NCI-H345 (cell line): ENCODE results near the gene TRHDE.

Experiments
- DNase-seq: peaks from one replicate; lab custom pipeline; 2025; lab: John Stamatoyannopoulos, UW

Gene TRHDE

GRCh38 chr12:72273499-72273837, 1.3 kb downstream of the TRHDE start:
- no peak for DNase-seq

- DNase-seq, result no peak
Observed at GRCh38 chr12:72273851-72274351, 1.7 kb downstream of the TRHDE start.

- DNase-seq, result no peak
Observed at GRCh38 chr12:72274931-72275330, 2.8 kb downstream of the TRHDE start.

GRCh38 chr12:72275526-72275925, 3.4 kb downstream of the TRHDE start:
- no peak for DNase-seq

GRCh38 chr12:72276181-72276805, 4.1 kb downstream of the TRHDE start:
- no peak for DNase-seq

GRCh38 chr12:72277415-72277814, 5.2 kb downstream of the TRHDE start:
- DNase-seq, result no peak

GRCh38 chr12:72278894-72279293, 6.7 kb downstream of the TRHDE start:
- no peak for DNase-seq

- DNase-seq, result no peak
Observed at GRCh38 chr12:72281126-72281525, 9.0 kb downstream of the TRHDE start.

GRCh38 chr12:72282721-72283120, 10.6 kb downstream of the TRHDE start:
- DNase-seq, result no peak

GRCh38 chr12:72285861-72286260, 13.7 kb downstream of the TRHDE start:
- no peak for DNase-seq

GRCh38 chr12:72286526-72286925, 14.4 kb downstream of the TRHDE start:
- no peak for DNase-seq

- DNase-seq, result no peak
Observed at GRCh38 chr12:72288436-72288835, 16.3 kb downstream of the TRHDE start.

- no peak for DNase-seq
Observed at GRCh38 chr12:72288911-72289310, 16.7 kb downstream of the TRHDE start.

GRCh38 chr12:72289633-72290032, 17.5 kb downstream of the TRHDE start:
- DNase-seq, result no peak

GRCh38 chr12:72291175-72291574, 19.0 kb downstream of the TRHDE start:
- DNase-seq, result no peak

GRCh38 chr12:72293701-72294100, 21.5 kb downstream of the TRHDE start:
- DNase-seq, result no peak

- no peak for DNase-seq
Observed at GRCh38 chr12:72295101-72295500, 22.9 kb downstream of the TRHDE start.

- DNase-seq, result no peak
Observed at GRCh38 chr12:72295744-72296143, 23.6 kb downstream of the TRHDE start.

- DNase-seq, result no peak
Observed at GRCh38 chr12:72296389-72296788, 24.2 kb downstream of the TRHDE start.

- DNase-seq, result no peak
Observed at GRCh38 chr12:72297666-72298065, 25.5 kb downstream of the TRHDE start.

GRCh38 chr12:72300728-72301127, 28.6 kb downstream of the TRHDE start:
- DNase-seq, result no peak

- DNase-seq, result no peak
Observed at GRCh38 chr12:72304751-72305150, 32.6 kb downstream of the TRHDE start.

GRCh38 chr12:72307229-72307628, 35.1 kb downstream of the TRHDE start:
- no peak for DNase-seq

GRCh38 chr12:72311946-72312345, 39.8 kb downstream of the TRHDE start:
- no peak for DNase-seq

- no peak for DNase-seq
Observed at GRCh38 chr12:72313806-72314205, 41.6 kb downstream of the TRHDE start.
